IMR-90 (cell line): ENCODE results near the gene ATP1B2. TPM values are rescaled to one million over a fixed set of nuclear protein-coding genes. Genes with fewer than 3 reads are reported as not detected.

Source experiments
- ATAC-seq: fragments of 200-7000 bp; cut with Tn5 transposase; 2 replicates; pipeline ENCODE4 v1.9.1; 2020; ENCODE audit warnings: low read depth, mild to moderate bottlenecking, moderate library complexity
- BruUV-seq: library from RNA; stranded (reverse); fragments of 400-500 nt; replicated peaks from 2 replicates; lab custom pipeline; 2021; lab: Mats Ljungman, UMichigan
- CTCF ChIA-PET: fragments of 300-600 bp; formaldehyde crosslinking; extraction: SDS; loops from one replicate; lab custom pipeline; 2021; ENCODE audit warnings: antibody characterized with exemption; lab: Yijun Ruan, JAX
- POLR2A ChIA-PET: fragments of 300-600 bp; sonication (Branson Sonifier 250); formaldehyde crosslinking; loops from one replicate; lab custom pipeline; 2022; ENCODE audit warnings: antibody characterized with exemption; ENCODE audit not compliant: unreplicated experiment; lab: Charles Lee
- DNase-seq: peaks from one replicate; pipeline ENCODE4 v3.0.0; 2013
- H2AFZ ChIP-seq: replicated peaks from 2 replicates; pipeline ENCODE3; 2013; ENCODE audit warnings: low read length, mild to moderate bottlenecking; ENCODE audit not compliant: poor library complexity
- H2AK5ac ChIP-seq: 2 replicates; pipeline ENCODE4 v1.6.1; 2013; ENCODE audit warnings: low read depth, low read length, inconsistent platforms
- H2AK9ac ChIP-seq: replicated peaks from 2 replicates; pipeline ENCODE3; 2013; ENCODE audit warnings: mild to moderate bottlenecking, low read depth, low read length, moderate library complexity; ENCODE audit not compliant: poor library complexity
- H2BK120ac ChIP-seq: 2 replicates; pipeline ENCODE4 v1.6.1; 2013; ENCODE audit warnings: low read depth, low read length, inconsistent platforms
- H2BK15ac ChIP-seq: 3 replicates; pipeline ENCODE4 v1.6.1; 2013; ENCODE audit warnings: low read depth, low read length, inconsistent platforms
- H2BK20ac ChIP-seq: 2 replicates; pipeline ENCODE4 v1.6.1; 2013; ENCODE audit warnings: low read depth, mild to moderate bottlenecking, inconsistent platforms, low read length, moderate library complexity
- H2BK5ac ChIP-seq: 2 replicates; pipeline ENCODE4 v1.6.1; 2013; ENCODE audit warnings: mild to moderate bottlenecking, low read depth, low read length, inconsistent platforms; ENCODE audit not compliant: poor library complexity, severe bottlenecking
- H3K14ac ChIP-seq: replicated peaks from 2 replicates; pipeline ENCODE4 v1.6.1; 2013; ENCODE audit warnings: low read depth, low read length, inconsistent platforms
- H3K18ac ChIP-seq: 2 replicates; pipeline ENCODE4 v1.6.1; 2013; ENCODE audit warnings: low read depth, low read length, control low read depth
- H3K23ac ChIP-seq: 2 replicates; pipeline ENCODE4 v1.6.1; 2013; ENCODE audit warnings: low read depth, low read length, inconsistent platforms
- H3K27ac ChIP-seq: 2 replicates; pipeline ENCODE4 v1.5.1; 2013; ENCODE audit warnings: mild to moderate bottlenecking, control low read depth, low read length; ENCODE audit not compliant: insufficient read depth
- H3K27me3 ChIP-seq: 2 replicates; pipeline ENCODE4 v1.6.1; 2013; ENCODE audit warnings: low read length; ENCODE audit not compliant: control insufficient read depth, insufficient read depth
- H3K36me3 ChIP-seq: 2 replicates; pipeline ENCODE4 v1.6.1; 2013; ENCODE audit warnings: low read length, mixed read lengths; ENCODE audit not compliant: control insufficient read depth, insufficient read depth
- H3K4ac ChIP-seq: 2 replicates; pipeline ENCODE4 v1.6.1; 2013; ENCODE audit warnings: low read depth, low read length, inconsistent platforms
- H3K4me1 ChIP-seq: 2 replicates; pipeline ENCODE4 v1.6.1; 2013; ENCODE audit warnings: low read length, mixed read lengths; ENCODE audit not compliant: control insufficient read depth, insufficient read depth
- H3K4me2 ChIP-seq: 2 replicates; pipeline ENCODE4 v1.6.1; 2013; ENCODE audit warnings: low read depth, mild to moderate bottlenecking, control low read depth, low read length, moderate library complexity
- H3K4me3 ChIP-seq: 2 replicates; pipeline ENCODE4 v1.5.1; 2013; ENCODE audit warnings: low read depth, mild to moderate bottlenecking, control low read depth, low read length, moderate library complexity; ENCODE audit not compliant: insufficient read depth
- H3K56ac ChIP-seq: 2 replicates; pipeline ENCODE4 v1.6.1; 2013; ENCODE audit warnings: low read length, inconsistent platforms; ENCODE audit not compliant: insufficient read depth; ENCODE audit errors: extremely low read depth
- H3K79me1 ChIP-seq, 2 experiments: 2 replicates each; pipeline ENCODE4 v1.6.1; 2013; ENCODE audit warnings: low read length in 2 of 2, inconsistent platforms in 1 of 2, low read depth in 1 of 2
- H3K9ac ChIP-seq: 2 replicates; pipeline ENCODE4 v1.6.1; 2013; ENCODE audit warnings: low read depth, low read length, control low read depth
- H3K9me1 ChIP-seq: 2 replicates; pipeline ENCODE4 v1.6.1; 2013; ENCODE audit warnings: low read length, inconsistent platforms; ENCODE audit not compliant: insufficient read depth
- H3K9me3 ChIP-seq: 2 replicates; pipeline ENCODE4 v1.6.1; 2013; ENCODE audit warnings: low read length; ENCODE audit not compliant: control insufficient read depth, insufficient read depth
- H4K20me1 ChIP-seq: 2 replicates; pipeline ENCODE4 v1.6.1; 2013; ENCODE audit warnings: low read length, inconsistent platforms; ENCODE audit not compliant: insufficient read depth
- H4K5ac ChIP-seq: 2 replicates; pipeline ENCODE4 v1.6.1; 2013; ENCODE audit warnings: mild to moderate bottlenecking, low read depth, low read length, control low read depth
- H4K8ac ChIP-seq, 2 experiments: 2 replicates each; pipeline ENCODE4 v1.6.1; 2013; ENCODE audit warnings: low read depth in 2 of 2, low read length in 2 of 2, control low read depth in 1 of 2, inconsistent platforms in 1 of 2
- H4K91ac ChIP-seq: 2 replicates; pipeline ENCODE4 v1.6.1; 2013; ENCODE audit warnings: low read depth, low read length, inconsistent platforms; ENCODE audit not compliant: insufficient read depth
- BHLHE40 ChIP-seq: fragments of 150-350 bp; IDR thresholded peaks from 2 replicates; pipeline ENCODE4 v1.6.1; 2016; ENCODE audit warnings: mild to moderate bottlenecking, low read depth, low read length
- CEBPB ChIP-seq: IDR thresholded peaks from 2 replicates; pipeline ENCODE4 v1.6.1; 2012; ENCODE audit warnings: low read depth, low read length, improper control_type of control experiment
- CHD1 ChIP-seq: IDR thresholded peaks from 2 replicates; pipeline ENCODE4 v1.6.1; 2012; ENCODE audit warnings: low read depth, low read length, improper control_type of control experiment
- CTCF ChIP-seq: conservative IDR thresholded peaks from 2 replicates; pipeline ENCODE4 v1.5.1; 2012; ENCODE audit warnings: mild to moderate bottlenecking, low read depth, low read length, improper control_type of control experiment
- FOS ChIP-seq: fragments of 150-350 bp; IDR thresholded peaks from 2 replicates; pipeline ENCODE4 v1.6.1; 2016; ENCODE audit warnings: low read depth, low read length
- MAFK ChIP-seq: IDR thresholded peaks from 2 replicates; pipeline ENCODE4 v1.6.1; 2012; ENCODE audit warnings: low read depth, low read length, improper control_type of control experiment
- MAZ ChIP-seq: IDR thresholded peaks from 2 replicates; pipeline ENCODE4 v1.6.1; 2012; ENCODE audit warnings: low read depth, mild to moderate bottlenecking, low read length, improper control_type of control experiment, moderate library complexity, borderline replicate concordance
- MXI1 ChIP-seq: IDR thresholded peaks from 2 replicates; pipeline ENCODE4 v1.6.1; 2012; ENCODE audit warnings: low read depth, mild to moderate bottlenecking, low read length, moderate library complexity, borderline replicate concordance
- NFE2L2 ChIP-seq: fragments of 150-350 bp; IDR thresholded peaks from 2 replicates; pipeline ENCODE4 v1.6.1; 2016; ENCODE audit warnings: low read depth, mild to moderate bottlenecking, low read length
- POLR2A ChIP-seq: IDR thresholded peaks from 2 replicates; pipeline ENCODE4 v1.6.1; 2012; ENCODE audit warnings: mild to moderate bottlenecking, low read depth, low read length
- RAD21 ChIP-seq: IDR thresholded peaks from 2 replicates; pipeline ENCODE4 v1.6.1; 2012; ENCODE audit warnings: low read length, improper control_type of control experiment
- RCOR1 ChIP-seq: IDR thresholded peaks from 2 replicates; pipeline ENCODE4 v1.6.1; 2012; ENCODE audit warnings: mild to moderate bottlenecking, low read length, improper control_type of control experiment; ENCODE audit not compliant: insufficient replicate concordance
- RFX5 ChIP-seq: IDR thresholded peaks from 2 replicates; pipeline ENCODE4 v1.8.0; 2012; ENCODE audit warnings: low read depth, mild to moderate bottlenecking, low read length, moderate library complexity
- SMC3 ChIP-seq: fragments of 150-350 bp; IDR thresholded peaks from 2 replicates; pipeline ENCODE4 v1.6.1; 2016; ENCODE audit warnings: low read depth, mild to moderate bottlenecking, antibody characterized with exemption, low read length, moderate library complexity
- USF2 ChIP-seq: fragments of 150-350 bp; IDR thresholded peaks from 2 replicates; pipeline ENCODE4 v1.6.1; 2017; ENCODE audit warnings: mild to moderate bottlenecking, antibody characterized with exemption, low read length, low read depth
- WGBS, 2 experiments: methylation state at CpG; one replicate each; pipeline versions ENCODE4 v1.1.5 to v1.1.7; 2013; ENCODE audit warnings: missing lambda C conversion rate in 2 of 2; ENCODE audit not compliant: insufficient read length in 1 of 2; ENCODE audit errors: extremely low coverage in 2 of 2; 5-methylcytosine and 5-hydroxymethylcytosine counted together
- dilution Hi-C: fragments of 300-500 bp; cut with HindIII; formaldehyde crosslinking; loops from one replicate; pipeline ENCODE4 v1.14.3; 2018; ENCODE audit warnings: low sequenced_read_pairs; ENCODE audit not compliant: unreplicated experiment
- in situ Hi-C: fragments of 300-500 bp; cut with MboI; formaldehyde crosslinking; loops from 3 replicates; pipeline ENCODE4 v1.14.3; 2019; ENCODE audit warnings: low sequenced_read_pairs, inconsistent platforms, mixed read lengths
- intact Hi-C: fragments of 100-400 bp; cut with micrococcal nuclease; formaldehyde crosslinking; loops from 2 replicates; pipeline ENCODE4 v1.10.0; 2022
- polyA plus RNA-seq, 3 experiments: library from polyadenylated mRNA; depleted of rRNA; stranded (reverse); fragments of >200 nt; gene quantifications; 2 replicates each; pipeline ENCODE4 v1.2.3, GENCODE V29; 2012; ENCODE audit warnings: low replicate concordance in 1 of 3
- total RNA-seq: library from RNA; depleted of rRNA; stranded (reverse); fragments of >200 nt; gene quantifications from 2 replicates; pipeline ENCODE4 v1.2.3, GENCODE V29; 2012

The ATP1B2 gene
- total and polyA plus RNA-seq, 2 of the 4 experiments (the other 2 are of a cell fraction), result 0.02 TPM; not detected in 1

GRCh38 chr17:7631398-7632380 lies 19.0 kb upstream of the ATP1B2 start:
- Histone ChIP-seq H3K9me1 (no peaks in the 10 kb centered on the region), H2BK20ac (no peak overlapping the region), H4K91ac (no peak overlapping the region), H3K9ac (no peak overlapping the region), H3K14ac (no peak overlapping the region), H3K36me3 (no peaks in the 10 kb centered on the region), H3K4me3 (no peak overlapping the region), H3K9me3 (no peaks in the 10 kb centered on the region), H4K20me1 (no peaks in the 10 kb centered on the region), H2BK120ac (no peak overlapping the region), H3K18ac (no peak overlapping the region), H2AFZ (peak overlapping the region; percentile 69), H2BK15ac (no peak overlapping the region), H2AK5ac (no peak overlapping the region), H3K4me2 (no peak overlapping the region), H3K79me1 (peaks cover 5% of the 10 kb centered on the region in 2 experiments; a peak in 3 of 4 replicates), H3K56ac (no peak overlapping the region), H2AK9ac (peak overlapping the region; percentile 19), H3K27me3 (peaks cover 4% of the 10 kb centered on the region; the same call in 1 of the 2 replicates), H3K4me1 (0 out of 2 replicates have a peak, but pooled peaks cover 1% of the 10 kb centered on the region), H3K23ac (no peak overlapping the region), H4K8ac (no peak overlapping the region), H3K27ac (no peak overlapping the region), H3K4ac (no peak overlapping the region), H2BK5ac (no peak overlapping the region), H4K5ac (no peak overlapping the region)
- dilution Hi-C loops (no loop called here), intact Hi-C loops (no loop called here), in situ Hi-C loops (no loop called here)
- DNase-seq, result no peak
- no TSS peak for BruUV-seq
- ChIA-PET CTCF (interaction anchor here (0.9 to 5.3 kb wide), 4 partner anchors 10 to 75 kb away, joined by 3 to 27 read pairs (median 4); partner anchors contain the start of genes TP53 and WRAP53), POLR2A (no interaction called here)
- 40% methylated on average over 3 of the region's 11 CpGs; no CpG with 5 or more reads in 1 of the 2 experiments for WGBS, 2 experiments
- no peak for ATAC-seq
- no peak for TF ChIP-seq RFX5
- TF ChIP-seq CTCF, result no peak
- TF ChIP-seq MXI1, result no peak
- no peak for TF ChIP-seq POLR2A
- TF ChIP-seq CHD1, result no peak
- no peak for TF ChIP-seq MAZ
- no peak for TF ChIP-seq FOS
- no peak for TF ChIP-seq SMC3
- no peak for TF ChIP-seq MAFK
- TF ChIP-seq RAD21, result no peak
- TF ChIP-seq USF2, result no peak
- no peak for TF ChIP-seq NFE2L2
- no peak for TF ChIP-seq CEBPB
- TF ChIP-seq RCOR1, result no peak
- TF ChIP-seq BHLHE40, result no peak
